A673 (cell line): ENCODE data around the gene GLMP.

Experiments
- CTCF ChIP-seq: fragments of 300-800, 200-600 bp; sonication (generic); conservative IDR thresholded peaks from 2 replicates; pipeline ENCODE4 v1.5.1; 2017; ENCODE audit warnings: low read depth, mild to moderate bottlenecking, antibody characterized with exemption, low read length, moderate library complexity, mixed read lengths
- EZH2 ChIP-seq: fragments of 200-600 bp; sonication (generic); IDR thresholded peaks from 2 replicates; pipeline ENCODE4 v1.6.1; 2017; ENCODE audit warnings: borderline replicate concordance, low read depth, mild to moderate bottlenecking, mixed read lengths, antibody characterized with exemption, low read length; ENCODE audit not compliant: poor library complexity, severe bottlenecking

- TF ChIP-seq CTCF (no peak), EZH2 (no peak)
These were observed 21.4 kb upstream of the GLMP start for GRCh38 chr1:156316909-156317308.
